ENCODE measurements around the gene ZNF613.

GRCh38 chr19:51926426-51926783 is 867 bp upstream of the ZNF613 start:
- no peak for TF ChIP-seq BACH2 (CRISPR knock-in tag; IDR thresholded peaks at IDR 0.05; ENCODE audit: borderline replicate concordance)
- no peak for TF ChIP-seq TCF4 (CRISPR knock-in tag; IDR thresholded peaks at IDR 0.05; ENCODE audit: borderline replicate concordance)
- TF ChIP-seq TOX (CRISPR knock-in tag; IDR thresholded peaks at IDR 0.05; ENCODE audit: borderline replicate concordance), result no peak
- TF ChIP-seq PATZ1 (CRISPR knock-in tag; IDR thresholded peaks at IDR 0.05; ENCODE audit: borderline replicate concordance), result no peak
